GM21381 (cell line): ENCODE results near the gene RHOV.

Experiments used
- ATAC-seq: cut with Tn5 transposase; IDR thresholded peaks from one replicate; pipeline ENCODE4 v1.9.1; 2021; ENCODE audit warnings: mild to moderate bottlenecking, moderate library complexity; ENCODE audit not compliant: unreplicated experiment

The RHOV gene

DNA sequence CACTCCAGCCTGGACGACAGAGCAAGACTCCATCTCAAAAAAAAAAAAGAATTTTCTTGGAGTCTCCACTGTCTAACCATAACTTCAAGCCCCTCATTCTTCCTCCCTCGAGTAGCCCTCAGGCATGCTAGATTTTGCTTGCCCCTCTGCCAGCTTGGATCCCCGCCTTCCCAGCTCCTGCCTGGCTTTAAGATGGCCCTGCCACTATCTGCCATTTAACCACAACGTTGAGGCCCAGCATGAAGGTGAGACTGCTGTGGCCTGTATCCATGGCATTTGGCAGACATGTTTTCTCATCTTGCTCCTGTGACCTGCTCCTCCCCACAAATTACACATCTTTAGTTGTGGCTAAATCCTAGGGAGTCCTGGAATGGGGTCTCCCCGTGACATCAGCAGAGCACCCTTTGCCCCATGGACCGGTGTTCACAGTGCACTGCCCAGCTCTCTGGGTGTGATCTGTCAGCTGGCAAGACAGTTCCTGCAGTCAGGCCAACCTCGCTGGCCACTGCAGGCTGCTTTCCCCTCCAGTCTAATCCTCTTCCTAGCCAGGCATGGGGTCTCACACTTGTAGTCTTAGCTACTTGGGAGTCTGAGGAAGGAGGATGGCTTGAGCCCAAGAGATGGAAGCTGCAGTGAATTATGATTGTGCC is 30.6 kb upstream of the RHOV start:
- ATAC-seq = no peak

- ATAC-seq = no peak
Measured at GRCh38 chr15:40902605-40903561, 28.8 kb upstream of the RHOV start.

- no peak for ATAC-seq
Measured at GRCh38 chr15:40901053-40901443, 27.0 kb upstream of the RHOV start.

DNA sequence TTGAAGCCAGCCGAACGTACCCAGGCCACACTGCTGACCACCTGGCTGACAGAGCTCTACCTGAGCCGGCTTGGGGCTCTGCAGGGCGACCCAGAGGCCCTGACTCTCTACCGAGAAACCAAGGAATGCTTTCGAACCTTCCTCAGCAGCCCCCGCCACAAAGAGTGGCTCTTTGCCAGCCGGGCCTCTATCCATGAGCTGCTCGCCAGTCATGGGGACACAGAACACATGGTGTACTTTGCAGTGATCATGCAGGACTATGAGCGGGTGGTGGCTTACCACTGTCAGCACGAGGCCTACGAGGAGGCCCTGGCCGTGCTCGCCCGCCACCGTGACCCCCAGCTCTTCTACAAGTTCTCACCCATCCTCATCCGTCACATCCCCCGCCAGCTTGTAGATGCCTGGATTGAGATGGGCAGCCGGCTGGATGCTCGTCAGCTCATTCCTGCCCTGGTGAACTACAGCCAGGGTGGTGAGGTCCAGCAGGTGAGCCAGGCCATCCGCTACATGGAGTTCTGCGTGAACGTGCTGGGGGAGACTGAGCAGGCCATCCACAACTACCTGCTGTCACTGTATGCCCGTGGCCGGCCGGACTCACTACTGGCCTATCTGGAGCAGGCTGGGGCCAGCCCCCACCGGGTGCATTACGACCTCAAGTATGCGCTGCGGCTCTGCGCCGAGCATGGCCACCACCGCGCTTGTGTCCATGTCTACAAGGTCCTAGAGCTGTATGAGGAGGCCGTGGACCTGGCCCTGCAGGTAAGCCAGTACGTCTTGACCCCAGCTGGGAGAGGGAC is 26.4 kb upstream of the RHOV start:
- no peak for ATAC-seq

DNA sequence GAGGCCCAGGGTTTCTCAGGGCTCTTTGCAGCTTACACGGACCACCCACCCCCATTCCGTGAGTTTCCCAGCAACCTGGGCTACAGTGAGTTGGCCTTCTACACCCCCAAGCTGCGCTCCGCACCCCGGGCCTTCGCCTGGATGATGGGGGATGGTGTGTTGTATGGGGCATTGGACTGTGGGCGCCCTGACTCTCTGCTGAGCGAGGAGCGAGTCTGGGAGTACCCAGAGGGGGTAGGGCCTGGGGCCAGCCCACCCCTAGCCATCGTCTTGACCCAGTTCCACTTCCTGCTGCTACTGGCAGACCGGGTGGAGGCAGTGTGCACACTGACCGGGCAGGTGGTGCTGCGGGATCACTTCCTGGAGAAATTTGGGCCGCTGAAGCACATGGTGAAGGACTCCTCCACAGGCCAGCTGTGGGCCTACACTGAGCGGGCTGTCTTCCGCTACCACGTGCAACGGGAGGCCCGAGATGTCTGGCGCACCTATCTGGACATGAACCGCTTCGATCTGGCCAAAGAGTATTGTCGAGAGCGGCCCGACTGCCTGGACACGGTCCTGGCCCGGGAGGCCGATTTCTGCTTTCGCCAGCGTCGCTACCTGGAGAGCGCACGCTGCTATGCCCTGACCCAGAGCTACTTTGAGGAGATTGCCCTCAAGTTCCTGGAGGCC is 25.6 kb upstream of the RHOV start:
- no peak for ATAC-seq

DNA sequence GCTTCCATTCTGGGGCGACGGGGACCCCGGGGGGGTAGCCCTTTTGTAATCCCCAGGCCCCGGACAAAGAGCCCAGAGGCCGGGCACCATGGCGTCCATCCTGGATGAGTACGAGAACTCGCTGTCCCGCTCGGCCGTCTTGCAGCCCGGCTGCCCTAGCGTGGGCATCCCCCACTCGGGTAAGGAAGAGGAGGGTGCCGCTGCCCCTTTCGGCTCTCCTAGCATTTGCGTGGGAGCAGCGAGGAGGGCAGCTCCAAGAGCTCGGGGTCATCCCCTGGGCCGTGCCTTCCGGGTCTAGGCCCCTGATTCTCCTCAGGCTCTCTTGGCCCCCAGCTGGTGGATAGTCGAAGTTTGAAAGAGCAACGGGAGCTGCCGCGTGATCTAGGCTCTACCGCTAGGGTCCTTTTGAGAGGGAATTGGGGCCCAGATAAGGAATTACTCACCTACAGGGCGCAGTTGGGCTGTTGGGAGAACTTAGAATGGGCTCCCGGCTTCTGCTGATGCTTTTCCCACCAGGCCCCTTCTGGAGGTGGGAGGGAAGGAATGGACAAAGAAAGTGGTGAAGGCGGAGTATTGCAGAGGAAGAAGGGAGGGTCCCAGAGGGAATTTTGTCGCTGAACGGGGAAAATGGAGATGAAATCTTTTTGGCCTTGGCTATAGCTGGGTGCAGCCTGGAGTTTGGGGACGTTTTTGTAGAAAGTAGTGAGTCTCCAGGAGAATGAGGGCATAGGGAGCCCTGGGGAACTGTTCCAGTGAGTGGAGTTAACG is 20.8 kb upstream of the RHOV start:
- ATAC-seq = peak; percentile 23

GRCh38 chr15:40893733-40894680 is 20.0 kb upstream of the RHOV start, which contains the start of gene VPS18:
VPS18 (plus strand) TSS chr15:40894450; CDS start chr15:40894769, 319 bp downstream.
- ATAC-seq = peak; percentile 84

- no peak for ATAC-seq
Measured at GRCh38 chr15:40893019-40893670, 19.1 kb upstream of the RHOV start.

- ATAC-seq = no peak
Measured at GRCh38 chr15:40892447-40893012, 18.5 kb upstream of the RHOV start.

DNA sequence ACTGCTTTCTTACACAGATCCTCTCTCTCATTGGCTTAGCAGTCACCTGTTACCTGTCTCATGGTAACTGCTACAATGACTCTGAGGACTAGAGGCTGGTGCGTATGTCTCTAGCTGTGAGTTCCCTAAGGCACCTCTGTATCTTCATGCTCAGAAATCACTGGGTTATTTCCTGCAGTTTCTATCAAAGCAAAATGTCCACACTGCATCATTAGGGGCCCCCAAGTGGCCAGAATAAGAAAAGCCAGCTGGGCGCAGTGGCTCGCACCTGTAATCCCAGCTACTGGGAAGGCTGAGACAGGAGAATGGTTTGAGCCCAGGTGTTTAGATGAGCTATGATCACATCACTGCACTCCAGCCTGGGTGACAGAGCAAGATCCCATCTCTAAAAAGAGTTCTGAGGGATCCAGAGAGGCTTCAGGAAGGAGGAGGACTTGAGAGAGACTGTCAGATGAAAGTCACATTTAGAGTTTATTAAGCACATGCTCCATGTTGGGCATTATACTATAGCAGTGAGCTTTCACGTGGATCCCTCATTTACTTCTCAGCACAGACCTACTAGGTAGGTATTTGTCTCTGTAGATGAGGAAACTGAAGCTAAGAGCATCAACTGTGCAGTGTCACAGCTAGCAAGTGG is 17.9 kb upstream of the RHOV start:
- ATAC-seq = no peak

GRCh38 chr15:40891138-40891537 is 17.1 kb upstream of the RHOV start:
- ATAC-seq = no peak

DNA sequence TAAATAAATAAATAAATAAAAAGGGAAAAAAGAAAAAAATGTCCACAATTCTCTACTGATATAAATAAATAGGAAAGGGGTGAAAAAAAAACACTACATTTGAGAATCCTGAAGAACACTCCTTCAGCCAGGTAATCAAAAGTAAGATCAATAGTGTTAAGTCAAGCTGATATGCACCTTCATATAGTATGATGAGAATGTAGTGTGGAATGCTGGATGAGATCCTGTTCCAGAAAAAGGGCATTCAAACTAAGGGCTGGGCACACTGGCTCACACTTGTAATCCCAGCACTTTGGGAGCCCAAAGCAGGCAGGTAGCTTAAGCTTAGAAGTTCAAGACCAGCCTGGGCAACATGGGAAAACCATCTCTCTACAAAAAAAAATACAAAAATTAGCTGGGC is 15.1 kb upstream of the RHOV start:
- no peak for ATAC-seq

GRCh38 chr15:40886586-40886985 is 12.6 kb upstream of the RHOV start:
- no peak for ATAC-seq

DNA sequence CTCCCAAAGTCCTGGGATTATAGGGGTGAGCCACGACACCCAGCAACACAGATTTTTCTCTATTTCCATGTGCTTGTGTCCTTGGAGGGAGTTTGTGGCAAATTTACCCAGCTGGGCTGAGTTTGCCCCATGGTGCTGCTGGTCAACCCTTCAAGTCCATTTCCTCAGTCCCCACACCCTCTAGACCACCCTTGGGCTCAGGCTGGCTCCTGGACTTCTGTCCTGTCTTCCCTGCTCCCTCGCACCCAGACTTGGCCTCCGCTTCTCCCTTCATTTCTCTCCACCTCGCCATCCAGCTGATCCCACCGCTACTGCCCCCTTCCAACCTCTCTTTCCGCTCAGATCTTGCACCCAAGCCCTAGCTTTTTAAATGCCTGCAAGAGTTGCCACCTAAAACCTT is 7.3 kb upstream of the RHOV start:
- ATAC-seq = no peak

DNA sequence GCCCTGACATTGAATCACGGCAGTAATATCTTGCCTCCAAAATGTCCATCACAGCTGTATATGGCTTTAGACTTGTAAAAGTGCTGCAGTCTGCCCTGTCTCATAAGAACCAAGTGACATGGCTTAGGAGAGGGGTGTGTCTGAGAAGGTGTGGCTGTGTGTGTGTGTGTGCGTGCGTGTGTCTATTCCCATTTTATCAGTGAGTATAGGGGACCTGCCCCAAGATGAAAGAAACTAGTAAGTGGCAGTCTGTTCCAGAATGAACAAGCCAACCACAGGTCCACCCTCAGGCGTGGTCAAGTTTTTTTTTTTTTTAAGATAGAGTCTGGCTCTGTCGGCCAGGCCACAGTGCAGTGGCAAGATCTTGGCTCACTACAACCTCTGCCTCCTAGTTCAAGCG is 5.6 kb upstream of the RHOV start:
- no peak for ATAC-seq

DNA sequence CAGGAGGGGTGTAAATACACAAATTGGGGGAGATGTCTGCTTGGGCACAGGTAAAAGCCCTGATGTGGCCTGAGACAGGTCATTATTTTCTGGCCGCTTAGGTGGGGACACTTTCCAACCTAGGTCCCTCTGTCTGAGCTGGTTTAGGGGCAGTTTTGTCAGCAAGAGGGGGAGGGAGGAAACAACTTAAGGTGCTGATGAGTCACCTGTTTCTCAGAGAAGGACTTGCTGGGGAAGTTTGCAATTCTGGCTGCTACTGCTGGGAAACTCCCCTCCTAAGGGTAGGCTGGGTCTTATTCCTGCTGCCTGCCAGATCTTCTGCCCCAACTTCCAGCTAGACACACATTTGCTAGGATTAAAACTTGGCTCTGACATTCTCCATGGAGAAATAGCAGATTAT is 4.8 kb upstream of the RHOV start:
- ATAC-seq = no peak

GRCh38 chr15:40877694-40878093 is 3.7 kb upstream of the RHOV start:
- ATAC-seq = no peak
